ENCODE measurements around the gene DDHD1. TPM values are rescaled to one million over a fixed set of nuclear protein-coding genes. Genes with fewer than 3 reads are reported as not detected.
"Not testable (repeated sequence)": the region's sequence is repeated elsewhere in the genome, so short reads cannot be mapped to it uniquely, and the experiment has no call there.

Gene DDHD1
- total RNA-seq, 1 experiment from 2014 or later, result 10.6 TPM

- Histone ChIP-seq H3K36me3 (ENCODE audit: control insufficient read depth, insufficient read depth, low read length) (no peaks in the 10 kb centered on the region), H3K27ac (ENCODE audit: low read length) (no peak overlapping the region), H3K27me3 (ENCODE audit: control insufficient read depth, insufficient read depth, low read length) (no peaks in the 10 kb centered on the region; the same call in 1 of the 2 replicates), H3K4me3 (ENCODE audit: low read depth in 2 of 2, low read length in 2 of 2) (no peak overlapping the region), H3K4me1 (ENCODE audit: control insufficient read depth, insufficient read depth, low read length) (no peaks in the 10 kb centered on the region), H3K9me3 (ENCODE audit: control insufficient read depth, insufficient read depth, low read depth, low read length) (no peaks in the 10 kb centered on the region)
- DNase-seq (ENCODE audit: low read depth, low spot score) (no peak), ATAC-seq (no peak)
- intact Hi-C loops (cut with micrococcal nuclease; ENCODE audit: unreplicated experiment), result no loop called here
- CTCF ChIA-PET, result no interaction called here
- POLR2A ChIA-PET, result no interaction called here
- no TSS peak for BruUV-seq (replicated peaks)
- in situ Hi-C loops (cut with HindIII; ENCODE audit: low pct_unique_long_range_greater_than_20kb, low sequenced_read_pairs), result no loop called here
- TF ChIP-seq SIN3A (IDR thresholded peaks at IDR 0.05; ENCODE audit: borderline replicate concordance, insufficient read depth, low read depth, low read length), result no peak
These were observed 30.5 kb upstream of the DDHD1 start for GRCh38 chr14:53183611-53184010.

GRCh38 chr14:53183056-53183455 lies 29.9 kb upstream of the DDHD1 start:
- POLR2A ChIA-PET, result no interaction called here
- ATAC-seq (no peak), DNase-seq (ENCODE audit: low read depth, low spot score) (no peak)
- intact Hi-C loops (cut with micrococcal nuclease; ENCODE audit: unreplicated experiment), result no loop called here
- H3K27ac ChIP-seq (ENCODE audit: low read length), result no peak overlapping the region
- in situ Hi-C loops (cut with HindIII; ENCODE audit: low pct_unique_long_range_greater_than_20kb, low sequenced_read_pairs), result no loop called here
- BruUV-seq (replicated peaks), result no TSS peak
- no peak overlapping the region for H3K4me3 ChIP-seq (ENCODE audit: low read depth in 2 of 2, low read length in 2 of 2)
- no peaks in the 10 kb centered on the region; the same call in 1 of the 2 replicates for H3K27me3 ChIP-seq (ENCODE audit: control insufficient read depth, insufficient read depth, low read length)
- H3K36me3 ChIP-seq (ENCODE audit: control insufficient read depth, insufficient read depth, low read length), result no peaks in the 10 kb centered on the region
- CTCF ChIA-PET, result no interaction called here
- TF ChIP-seq REST (IDR thresholded peaks at IDR 0.05; ENCODE audit: insufficient read depth in 1 of 2, low read depth in 2 of 2, low read length in 1 of 2) (no peak), TCF7L2 (IDR thresholded peaks at IDR 0.05; ENCODE audit: low read depth, low read length) (no peak), SIN3A (IDR thresholded peaks at IDR 0.05; ENCODE audit: borderline replicate concordance, insufficient read depth, low read depth, low read length) (no peak), CTCF (IDR thresholded peaks at IDR 0.05) (no peak), POLR2AphosphoS5 (IDR thresholded peaks at IDR 0.05; ENCODE audit: low read depth, low read length) (no peak)
- H3K4me1 ChIP-seq (ENCODE audit: control insufficient read depth, insufficient read depth, low read length), result no peaks in the 10 kb centered on the region
- H3K9me3 ChIP-seq (ENCODE audit: control insufficient read depth, insufficient read depth, low read depth, low read length), result no peaks in the 10 kb centered on the region

GRCh38 chr14:53181463-53182081 lies 28.4 kb upstream of the DDHD1 start:
- H3K27ac ChIP-seq (ENCODE audit: low read length); H3K36me3 ChIP-seq (ENCODE audit: control insufficient read depth, insufficient read depth, low read length); H3K9me3 ChIP-seq (ENCODE audit: control insufficient read depth, insufficient read depth, low read depth, low read length); POLR2A ChIA-PET; BruUV-seq (replicated peaks); CTCF ChIA-PET; DNase-seq (ENCODE audit: low read depth, low spot score); ATAC-seq; H3K27me3 ChIP-seq (ENCODE audit: control insufficient read depth, insufficient read depth, low read length); H3K4me3 ChIP-seq (ENCODE audit: low read depth in 2 of 2, low read length in 2 of 2); H3K4me1 ChIP-seq (ENCODE audit: control insufficient read depth, insufficient read depth, low read length); in situ Hi-C loops (cut with HindIII; ENCODE audit: low pct_unique_long_range_greater_than_20kb, low sequenced_read_pairs); intact Hi-C loops (cut with micrococcal nuclease; ENCODE audit: unreplicated experiment): not testable (repeated sequence)
